GM18907 (cell line): ENCODE results near the gene ZNF768.

Source experiments
- ATAC-seq: cut with Tn5 transposase; IDR thresholded peaks from one replicate; pipeline ENCODE4 v1.9.1; 2021; ENCODE audit warnings: mild to moderate bottlenecking, moderate library complexity; ENCODE audit not compliant: unreplicated experiment

ZNF768 gene

DNA sequence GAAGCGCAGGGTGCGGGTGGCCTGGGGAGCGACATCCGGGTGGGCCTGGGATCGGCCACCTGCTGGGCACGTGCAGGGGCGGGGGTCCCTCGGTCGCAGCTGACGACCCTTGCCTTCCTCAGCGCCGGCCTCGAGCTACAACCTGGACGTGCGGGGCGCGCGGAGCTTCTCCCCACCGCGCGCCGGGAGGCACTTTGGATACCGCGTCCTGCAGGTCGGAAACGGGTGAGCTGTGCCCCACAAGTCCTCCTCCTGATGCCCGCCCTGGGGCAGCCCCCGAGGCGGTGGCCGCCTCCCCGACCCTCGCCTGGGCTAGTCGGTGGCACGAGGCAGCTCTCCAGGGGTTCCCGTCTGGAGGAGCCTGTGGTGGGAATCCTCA is 52.3 kb downstream of the ZNF768 start:
- ATAC-seq, result no peak
